ENCODE data around the gene DGKD. TPM values are rescaled to one million over a fixed set of nuclear protein-coding genes. Genes with fewer than 3 reads are reported as not detected.
A peak's percentile ranks its signal among the peaks of the same experiment; 100 is the strongest.

Gene DGKD
- total RNA-seq, 1 experiment from 2014 or later: 52.0 TPM

DNA sequence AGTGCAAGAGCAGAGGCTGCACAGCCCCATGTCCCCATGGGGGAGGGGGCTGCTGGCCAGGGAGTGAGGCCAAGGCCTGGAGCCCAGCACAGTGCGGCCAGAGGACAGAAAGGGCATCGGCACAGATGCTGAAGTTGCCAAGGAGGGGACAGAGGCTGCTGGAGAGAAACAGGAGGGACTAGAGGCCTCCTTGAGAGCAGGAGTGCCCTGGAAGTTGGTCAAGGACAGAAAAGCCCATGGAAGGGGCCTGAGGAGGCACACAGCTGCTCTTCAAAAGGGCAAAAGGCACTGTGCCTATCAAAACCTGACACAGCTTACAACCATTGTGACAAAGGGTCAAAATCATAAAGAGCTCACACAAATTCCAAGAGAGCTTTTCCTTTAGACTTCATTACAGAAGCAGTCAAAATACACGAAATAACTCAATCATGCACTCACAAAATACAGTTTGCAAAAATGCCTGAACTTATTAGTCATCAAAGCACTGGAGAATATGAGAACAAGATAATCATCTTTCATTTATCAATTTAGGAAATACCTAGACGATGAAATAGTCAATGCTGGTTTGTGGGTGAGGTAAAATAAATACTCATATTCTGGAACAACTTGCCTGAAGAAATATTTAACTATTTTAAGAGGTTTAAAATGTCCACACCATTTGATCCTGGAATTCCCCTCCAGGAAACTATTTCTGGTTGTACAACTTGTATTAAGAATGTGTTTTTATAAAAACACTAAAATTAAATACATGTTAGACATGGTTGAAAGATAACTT is 132.7 kb downstream of the DGKD start:
- RAD21 ChIA-PET (ENCODE audit: low non-redundant PET in 1 of 2, low total read pairs in 2 of 2, uncharacterized antibody in 2 of 2, unreplicated experiment in 2 of 2): no interaction called here
- no peak overlapping the region for H2AFZ ChIP-seq (ENCODE audit: low read depth, low read length, poor library complexity, severe bottlenecking)
- peak; percentile 44; the same call in 1 of the 2 replicates for ATAC-seq
- intact Hi-C loops (cut with micrococcal nuclease): loop anchor here (10.0 kb wide), 1 partner anchor 348 kb away; no protein-coding TSS in a partner anchor
- CTCF ChIA-PET: no interaction called here
- POLR2A ChIA-PET: no interaction called here
- no peaks in the 10 kb centered on the region for H3K27me3 ChIP-seq (ENCODE audit: insufficient read depth, low read length)
- BruUV-seq (replicated peaks): no TSS peak
- no peaks in the 10 kb centered on the region for H3K9me3 ChIP-seq (ENCODE audit: control insufficient read depth in 1 of 2, insufficient read depth in 1 of 2, low read depth in 1 of 2, low read length in 2 of 2)
- H3K9ac ChIP-seq (ENCODE audit: low read length): no peak overlapping the region
- H3K4me3 ChIP-seq (replicated peaks in 1 of 2; ENCODE audit: low read depth in 1 of 2, low read length in 2 of 2): no peak overlapping the region
- peak overlapping the region; percentile 6; the same call in 1 of the 2 replicates for H3K4me2 ChIP-seq (ENCODE audit: low read length)
- peaks cover 0 to 5% of the 10 kb centered on the region in 2 experiments; a peak in 1 of 4 replicates for H3K36me3 ChIP-seq (ENCODE audit: control insufficient read depth in 1 of 2, insufficient read depth in 2 of 2, low read length in 2 of 2)
- H3K4me1 ChIP-seq (ENCODE audit: control insufficient read depth in 1 of 2, insufficient read depth in 2 of 2, low read length in 2 of 2): peaks cover 3 to 12% of the 10 kb centered on the region in 2 experiments; a peak in 2 of 4 replicates
- H3K27ac ChIP-seq (ENCODE audit: low read depth, low read length): no peak overlapping the region
- H3K9me2 ChIP-seq (ENCODE audit: insufficient read depth): no peaks in the 10 kb centered on the region
- H3K79me2 ChIP-seq (ENCODE audit: insufficient read depth, low read length): no peaks in the 10 kb centered on the region
- no peaks in the 10 kb centered on the region for H4K20me1 ChIP-seq (ENCODE audit: insufficient read depth)
- TF ChIP-seq POLR2AphosphoS5 (IDR thresholded peaks at IDR 0.05; ENCODE audit: low read depth, low read length) (no peak), TCF7L2 (IDR thresholded peaks at IDR 0.05; ENCODE audit: borderline replicate concordance, extremely low read depth, insufficient read depth, insufficient read length) (no peak), JUND (IDR thresholded peaks at IDR 0.05) (no peak), SRF (IDR thresholded peaks at IDR 0.05; ENCODE audit: low read depth) (no peak), YY1 (IDR thresholded peaks at IDR 0.05; ENCODE audit: extremely low read depth, insufficient replicate concordance, low read depth, low read length) (no peak)
- TF ChIP-seq, protein P1, sequence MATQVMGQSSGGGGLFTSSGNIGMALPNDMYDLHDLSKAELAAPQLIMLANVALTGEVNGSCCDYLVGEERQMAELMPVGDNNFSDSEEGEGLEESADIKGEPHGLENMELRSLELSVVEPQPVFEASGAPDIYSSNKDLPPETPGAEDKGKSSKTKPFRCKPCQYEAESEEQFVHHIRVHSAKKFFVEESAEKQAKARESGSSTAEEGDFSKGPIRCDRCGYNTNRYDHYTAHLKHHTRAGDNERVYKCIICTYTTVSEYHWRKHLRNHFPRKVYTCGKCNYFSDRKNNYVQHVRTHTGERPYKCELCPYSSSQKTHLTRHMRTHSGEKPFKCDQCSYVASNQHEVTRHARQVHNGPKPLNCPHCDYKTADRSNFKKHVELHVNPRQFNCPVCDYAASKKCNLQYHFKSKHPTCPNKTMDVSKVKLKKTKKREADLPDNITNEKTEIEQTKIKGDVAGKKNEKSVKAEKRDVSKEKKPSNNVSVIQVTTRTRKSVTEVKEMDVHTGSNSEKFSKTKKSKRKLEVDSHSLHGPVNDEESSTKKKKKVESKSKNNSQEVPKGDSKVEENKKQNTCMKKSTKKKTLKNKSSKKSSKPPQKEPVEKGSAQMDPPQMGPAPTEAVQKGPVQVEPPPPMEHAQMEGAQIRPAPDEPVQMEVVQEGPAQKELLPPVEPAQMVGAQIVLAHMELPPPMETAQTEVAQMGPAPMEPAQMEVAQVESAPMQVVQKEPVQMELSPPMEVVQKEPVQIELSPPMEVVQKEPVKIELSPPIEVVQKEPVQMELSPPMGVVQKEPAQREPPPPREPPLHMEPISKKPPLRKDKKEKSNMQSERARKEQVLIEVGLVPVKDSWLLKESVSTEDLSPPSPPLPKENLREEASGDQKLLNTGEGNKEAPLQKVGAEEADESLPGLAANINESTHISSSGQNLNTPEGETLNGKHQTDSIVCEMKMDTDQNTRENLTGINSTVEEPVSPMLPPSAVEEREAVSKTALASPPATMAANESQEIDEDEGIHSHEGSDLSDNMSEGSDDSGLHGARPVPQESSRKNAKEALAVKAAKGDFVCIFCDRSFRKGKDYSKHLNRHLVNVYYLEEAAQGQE (IDR thresholded peaks at IDR 0.05; ENCODE audit: low read depth): no peak
- TF ChIP-seq, protein P2, sequence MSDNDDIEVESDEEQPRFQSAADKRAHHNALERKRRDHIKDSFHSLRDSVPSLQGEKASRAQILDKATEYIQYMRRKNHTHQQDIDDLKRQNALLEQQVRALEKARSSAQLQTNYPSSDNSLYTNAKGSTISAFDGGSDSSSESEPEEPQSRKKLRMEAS (IDR thresholded peaks at IDR 0.05): no peak
- no peak for DNase-seq (ENCODE audit: low read depth, low spot score)
